CD4-positive, alpha-beta T cell treated with Interleukin-15 for 1 hour (primary cell): ENCODE data around the gene OAS2.

Experiments
- DNase-seq: peaks from one replicate; pipeline ENCODE4 v3.0.0-alpha.2; 2020

OAS2 gene

GRCh38 chr12:112978163-112979040, at the start of gene OAS2:
Gene OAS2, plus strand, starts transcription at chr12:112978519. Its CDS starts 90 bp downstream, at chr12:112978609.
- DNase-seq: peak; percentile 82

- DNase-seq: no peak
These were observed 49.3 kb upstream of the OAS2 start for GRCh38 chr12:112928978-112929377.

GRCh38 chr12:112929715-112930114, 48.6 kb upstream of the OAS2 start:
- DNase-seq: no peak

GRCh38 chr12:112930350-112930749, 48.0 kb upstream of the OAS2 start:
- DNase-seq: no peak

GRCh38 chr12:112932485-112933128, 45.7 kb upstream of the OAS2 start:
- no peak for DNase-seq

GRCh38 chr12:112933129-112933505, 45.2 kb upstream of the OAS2 start:
- DNase-seq: no peak

GRCh38 chr12:112936264-112936663, 42.1 kb upstream of the OAS2 start:
- no peak for DNase-seq

GRCh38 chr12:112936927-112937326, 41.4 kb upstream of the OAS2 start:
- DNase-seq: no peak

- peak; percentile 79 for DNase-seq
These were observed 40.3 kb upstream of the OAS2 start, which contains the start of gene OAS3 for GRCh38 chr12:112937741-112938719. Gene OAS3, plus strand, starts transcription at chr12:112938474. Its CDS starts 57 bp downstream, at chr12:112938531.

- no peak for DNase-seq
These were observed 39.6 kb upstream of the OAS2 start for GRCh38 chr12:112938751-112939150.

GRCh38 chr12:112939761-112940381, 38.4 kb upstream of the OAS2 start:
- no peak for DNase-seq

- no peak for DNase-seq
These were observed 36.6 kb upstream of the OAS2 start for GRCh38 chr12:112941528-112942335.

- DNase-seq: no peak
These were observed 35.7 kb upstream of the OAS2 start for GRCh38 chr12:112942572-112942971.

- DNase-seq: no peak
These were observed 34.2 kb upstream of the OAS2 start for GRCh38 chr12:112944024-112944690.

GRCh38 chr12:112945515-112945914, 32.8 kb upstream of the OAS2 start:
- DNase-seq: no peak

GRCh38 chr12:112946236-112947000, 31.9 kb upstream of the OAS2 start:
- DNase-seq: no peak

- no peak for DNase-seq
These were observed 31.0 kb upstream of the OAS2 start for GRCh38 chr12:112947314-112947713.

- no peak for DNase-seq
These were observed 30.6 kb upstream of the OAS2 start for GRCh38 chr12:112947761-112948160.

- DNase-seq: no peak
These were observed 29.5 kb upstream of the OAS2 start for GRCh38 chr12:112948806-112949205.

- DNase-seq: no peak
These were observed 27.6 kb upstream of the OAS2 start for GRCh38 chr12:112950701-112951100.
